ENCODE data around the gene PML. TPM values are rescaled to one million over a fixed set of nuclear protein-coding genes. Genes with fewer than 3 reads are reported as not detected.

Gene PML, protein sequence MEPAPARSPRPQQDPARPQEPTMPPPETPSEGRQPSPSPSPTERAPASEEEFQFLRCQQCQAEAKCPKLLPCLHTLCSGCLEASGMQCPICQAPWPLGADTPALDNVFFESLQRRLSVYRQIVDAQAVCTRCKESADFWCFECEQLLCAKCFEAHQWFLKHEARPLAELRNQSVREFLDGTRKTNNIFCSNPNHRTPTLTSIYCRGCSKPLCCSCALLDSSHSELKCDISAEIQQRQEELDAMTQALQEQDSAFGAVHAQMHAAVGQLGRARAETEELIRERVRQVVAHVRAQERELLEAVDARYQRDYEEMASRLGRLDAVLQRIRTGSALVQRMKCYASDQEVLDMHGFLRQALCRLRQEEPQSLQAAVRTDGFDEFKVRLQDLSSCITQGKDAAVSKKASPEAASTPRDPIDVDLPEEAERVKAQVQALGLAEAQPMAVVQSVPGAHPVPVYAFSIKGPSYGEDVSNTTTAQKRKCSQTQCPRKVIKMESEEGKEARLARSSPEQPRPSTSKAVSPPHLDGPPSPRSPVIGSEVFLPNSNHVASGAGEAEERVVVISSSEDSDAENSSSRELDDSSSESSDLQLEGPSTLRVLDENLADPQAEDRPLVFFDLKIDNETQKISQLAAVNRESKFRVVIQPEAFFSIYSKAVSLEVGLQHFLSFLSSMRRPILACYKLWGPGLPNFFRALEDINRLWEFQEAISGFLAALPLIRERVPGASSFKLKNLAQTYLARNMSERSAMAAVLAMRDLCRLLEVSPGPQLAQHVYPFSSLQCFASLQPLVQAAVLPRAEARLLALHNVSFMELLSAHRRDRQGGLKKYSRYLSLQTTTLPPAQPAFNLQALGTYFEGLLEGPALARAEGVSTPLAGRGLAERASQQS
- total RNA-seq (2014; rRNA removed; shearing (Covaris generic)) = 8.7 and 9.3 TPM in 2 replicates
- polyA plus RNA-seq (2015; cell fraction: cytosol; rRNA removed) = 31.0 and 49.5 TPM in 2 replicates
- 39.3 and 53.3 TPM in 2 replicates for polyA plus RNA-seq (2015; cell fraction: nucleus; rRNA removed)

DNA sequence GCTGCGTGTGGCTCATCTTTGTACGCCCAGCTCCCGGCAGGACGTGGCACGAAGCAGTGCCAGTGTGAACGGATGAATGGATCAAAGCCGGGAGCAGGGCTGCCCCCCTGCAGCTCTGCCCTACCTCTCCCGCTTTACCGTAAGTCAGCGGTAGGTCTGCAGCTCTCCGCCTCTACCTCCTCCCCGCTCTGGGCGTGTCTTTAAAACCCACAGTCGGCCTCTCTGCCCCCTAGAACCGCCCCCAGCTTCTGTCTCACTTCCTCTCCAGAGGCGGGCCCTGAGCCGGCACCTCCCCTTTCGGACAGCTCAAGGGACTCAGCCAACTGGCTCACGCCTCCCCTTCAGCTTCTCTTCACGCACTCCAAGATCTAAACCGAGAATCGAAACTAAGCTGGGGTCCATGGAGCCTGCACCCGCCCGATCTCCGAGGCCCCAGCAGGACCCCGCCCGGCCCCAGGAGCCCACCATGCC is at the start of gene PML:
Gene PML (plus strand): TSS at position 304 of the 471 bp plus-strand sequence. CDS start 97 bp downstream, at position 401.
- peak; percentile 95 for DNase-seq (ENCODE audit: low read depth, low spot score)
- in situ Hi-C loops (cut with HindIII; ENCODE audit: low pct_unique_long_range_greater_than_20kb, low sequenced_read_pairs) = no loop called here

DNA sequence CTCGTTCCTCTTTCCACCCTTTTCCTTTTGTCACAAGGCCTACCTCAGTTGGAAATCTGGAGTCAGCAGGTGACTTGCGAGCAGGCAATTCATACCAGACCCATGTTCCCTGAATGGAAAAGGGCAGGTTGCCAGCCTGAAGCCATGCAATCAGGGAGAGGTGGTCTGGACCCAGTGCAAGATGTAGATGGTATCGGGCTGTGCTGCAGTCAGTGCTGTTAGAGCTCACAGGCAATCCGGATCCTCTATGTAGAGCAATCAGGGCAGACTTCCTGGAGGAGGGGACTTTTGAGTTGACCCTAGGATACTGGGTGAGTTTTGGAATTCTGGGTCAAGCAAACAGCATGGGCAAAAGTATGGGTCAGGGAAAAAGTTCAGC is 49.4 kb upstream of the PML start:
- in situ Hi-C loops (cut with HindIII; ENCODE audit: low pct_unique_long_range_greater_than_20kb, low sequenced_read_pairs) = no loop called here
- DNase-seq (ENCODE audit: low read depth, low spot score) = no peak

DNA sequence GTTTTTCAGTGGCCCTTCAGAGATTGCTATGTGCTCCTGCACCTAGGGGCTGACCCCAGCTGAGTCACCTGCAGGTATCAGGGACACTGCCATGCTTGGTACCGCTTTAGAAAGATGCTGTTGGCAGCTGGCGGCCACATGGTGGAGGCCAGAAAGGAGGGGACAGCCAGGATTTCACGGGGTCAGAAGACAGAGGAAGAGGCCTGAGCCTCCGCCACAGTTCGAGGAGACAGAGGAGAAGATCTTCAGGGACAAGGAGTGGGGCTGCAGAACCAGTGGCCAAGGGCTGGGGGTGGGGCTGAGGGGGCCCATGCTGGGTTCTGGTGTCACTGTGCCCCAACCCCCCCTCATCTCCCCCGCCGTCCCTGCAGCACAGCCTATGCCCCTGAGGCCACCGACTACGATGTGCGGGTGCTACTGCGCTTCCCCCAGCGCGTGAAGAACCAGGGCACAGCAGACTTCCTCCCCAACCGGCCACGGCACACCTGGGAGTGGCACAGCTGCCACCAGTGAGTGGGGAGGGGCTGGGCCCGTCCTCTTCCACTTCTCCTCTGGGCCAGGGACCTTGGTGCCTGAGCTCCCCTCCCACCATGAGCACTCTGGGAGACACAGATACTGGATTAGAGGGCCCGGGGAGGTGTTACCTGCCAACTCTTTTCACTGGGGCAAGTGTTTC is 48.3 kb upstream of the PML start:
- DNase-seq (ENCODE audit: low read depth, low spot score) = no peak
- in situ Hi-C loops (cut with HindIII; ENCODE audit: low pct_unique_long_range_greater_than_20kb, low sequenced_read_pairs) = no loop called here

DNA sequence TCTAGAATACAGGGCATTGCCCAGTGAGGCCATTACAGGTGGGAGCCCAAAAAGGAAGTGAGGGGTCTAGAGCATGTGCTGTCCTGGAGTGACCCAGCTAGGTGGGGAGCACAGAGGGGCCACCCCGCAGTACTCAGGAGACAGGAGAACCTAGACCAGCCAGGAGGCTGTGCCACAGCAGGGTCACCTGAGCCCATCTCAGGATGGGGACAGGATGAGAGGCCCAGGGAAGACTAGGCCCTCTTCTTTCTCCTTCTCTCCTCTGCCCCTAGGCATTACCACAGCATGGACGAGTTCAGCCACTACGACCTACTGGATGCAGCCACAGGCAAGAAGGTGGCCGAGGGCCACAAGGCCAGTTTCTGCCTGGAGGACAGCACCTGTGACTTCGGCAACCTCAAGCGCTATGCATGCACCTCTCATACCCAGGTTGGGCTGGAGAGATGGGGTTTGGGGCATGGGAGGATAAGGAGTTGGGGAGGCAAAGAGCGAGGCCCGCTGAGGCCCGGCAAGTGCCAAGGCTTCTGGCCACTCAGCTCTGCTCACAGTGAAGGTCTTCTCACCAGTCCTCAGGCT is 47.6 kb upstream of the PML start:
- in situ Hi-C loops (cut with HindIII; ENCODE audit: low pct_unique_long_range_greater_than_20kb, low sequenced_read_pairs) = no loop called here
- no peak for DNase-seq (ENCODE audit: low read depth, low spot score)

DNA sequence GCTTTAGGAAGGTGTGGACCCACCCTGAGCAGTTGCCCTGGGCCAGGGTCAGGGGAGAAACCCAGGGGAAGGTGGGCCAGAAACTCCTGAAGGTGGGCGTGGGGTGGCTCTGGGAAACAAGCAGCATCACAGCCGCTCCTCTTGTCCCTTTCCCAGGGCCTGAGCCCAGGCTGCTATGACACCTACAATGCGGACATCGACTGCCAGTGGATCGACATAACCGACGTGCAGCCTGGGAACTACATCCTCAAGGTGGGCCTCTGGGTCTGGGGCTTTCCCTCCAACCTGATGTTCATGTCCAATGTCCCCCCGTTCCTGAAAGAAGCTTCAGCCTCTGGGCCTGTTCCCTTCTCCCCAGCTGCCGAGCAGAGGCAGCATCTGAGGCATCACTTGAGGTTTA is 46.9 kb upstream of the PML start:
- in situ Hi-C loops (cut with HindIII; ENCODE audit: low pct_unique_long_range_greater_than_20kb, low sequenced_read_pairs) = no loop called here
- no peak for DNase-seq (ENCODE audit: low read depth, low spot score)

DNA sequence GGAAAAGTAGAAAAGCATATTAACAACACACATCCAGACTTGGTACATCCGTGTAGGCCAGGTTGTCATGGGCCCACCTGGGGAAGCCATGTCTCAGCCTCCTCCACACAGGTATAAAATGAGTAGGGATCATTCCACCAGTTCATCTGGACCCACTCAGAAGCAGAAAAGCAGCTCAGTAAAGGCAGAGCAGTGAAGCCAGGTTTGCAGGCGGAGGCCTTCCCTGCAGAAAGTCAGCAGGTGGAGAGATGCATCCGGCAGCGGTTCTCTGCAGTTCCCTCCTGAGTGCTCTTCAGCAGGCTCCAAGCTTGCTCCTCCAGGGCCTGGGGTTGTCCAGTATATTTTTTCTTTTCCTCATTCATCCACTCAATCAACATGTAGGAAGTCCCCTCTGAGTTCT is 46.1 kb upstream of the PML start:
- no peak for DNase-seq (ENCODE audit: low read depth, low spot score)
- in situ Hi-C loops (cut with HindIII; ENCODE audit: low pct_unique_long_range_greater_than_20kb, low sequenced_read_pairs) = no loop called here

DNA sequence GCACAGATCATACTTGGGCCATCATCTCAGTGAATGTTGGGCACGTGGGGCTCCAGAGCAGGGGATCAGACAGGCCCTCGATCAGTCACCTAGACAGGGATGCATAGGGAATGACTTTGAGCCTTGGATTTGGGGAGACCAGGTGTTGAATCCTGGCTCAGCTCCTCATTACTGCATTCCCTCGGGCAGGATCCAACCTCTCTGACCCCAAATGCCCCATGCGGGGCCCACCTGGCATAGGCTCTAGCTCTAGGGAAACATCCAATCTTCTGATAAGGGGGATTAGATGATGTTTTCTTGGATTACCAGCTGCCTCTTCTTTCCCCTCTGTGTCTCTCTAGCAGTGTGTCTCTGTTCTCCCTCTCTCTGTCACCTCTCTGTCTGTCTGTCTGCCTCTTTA is 45.5 kb upstream of the PML start:
- in situ Hi-C loops (cut with HindIII; ENCODE audit: low pct_unique_long_range_greater_than_20kb, low sequenced_read_pairs) = no loop called here
- no peak for DNase-seq (ENCODE audit: low read depth, low spot score)

DNA sequence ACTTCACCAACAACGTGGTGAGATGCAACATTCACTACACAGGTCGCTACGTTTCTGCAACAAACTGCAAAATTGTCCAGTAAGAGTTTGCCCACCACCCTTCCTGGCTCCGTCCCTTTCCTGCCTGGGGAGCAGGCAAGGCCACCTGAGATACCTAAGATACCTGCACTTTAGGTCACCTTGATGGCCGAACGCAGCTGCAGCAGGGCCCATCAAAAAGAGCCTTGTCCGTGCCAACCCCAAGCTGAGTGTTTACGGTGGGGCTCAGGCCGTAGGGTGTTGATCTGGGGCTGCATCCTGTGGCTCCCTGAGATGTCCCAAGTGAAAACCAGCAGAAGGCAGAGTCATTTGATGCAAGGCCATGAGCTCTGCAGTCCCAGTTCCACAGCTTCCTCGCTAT is 45.0 kb upstream of the PML start:
- in situ Hi-C loops (cut with HindIII; ENCODE audit: low pct_unique_long_range_greater_than_20kb, low sequenced_read_pairs) = no loop called here
- DNase-seq (ENCODE audit: low read depth, low spot score) = no peak

DNA sequence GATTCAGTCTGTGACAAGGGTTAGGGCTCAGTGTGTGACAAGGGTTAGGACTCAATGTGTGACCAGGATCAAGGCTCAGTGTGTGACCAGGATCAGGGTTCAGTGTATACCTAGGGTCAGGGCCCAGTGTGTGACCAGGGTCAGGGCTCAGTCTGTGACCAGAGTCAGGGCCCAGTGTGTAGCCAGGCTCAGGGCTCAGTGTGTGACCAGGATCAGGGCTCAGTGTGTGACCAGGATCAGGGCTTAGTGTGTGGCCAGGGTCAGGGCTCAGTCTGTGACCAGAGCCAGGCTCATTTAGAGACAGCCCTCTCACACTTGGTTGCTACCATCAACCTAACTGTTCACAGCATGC is 44.1 kb upstream of the PML start:
- in situ Hi-C loops (cut with HindIII; ENCODE audit: low pct_unique_long_range_greater_than_20kb, low sequenced_read_pairs) = no loop called here
- DNase-seq (ENCODE audit: low read depth, low spot score) = no peak

DNA sequence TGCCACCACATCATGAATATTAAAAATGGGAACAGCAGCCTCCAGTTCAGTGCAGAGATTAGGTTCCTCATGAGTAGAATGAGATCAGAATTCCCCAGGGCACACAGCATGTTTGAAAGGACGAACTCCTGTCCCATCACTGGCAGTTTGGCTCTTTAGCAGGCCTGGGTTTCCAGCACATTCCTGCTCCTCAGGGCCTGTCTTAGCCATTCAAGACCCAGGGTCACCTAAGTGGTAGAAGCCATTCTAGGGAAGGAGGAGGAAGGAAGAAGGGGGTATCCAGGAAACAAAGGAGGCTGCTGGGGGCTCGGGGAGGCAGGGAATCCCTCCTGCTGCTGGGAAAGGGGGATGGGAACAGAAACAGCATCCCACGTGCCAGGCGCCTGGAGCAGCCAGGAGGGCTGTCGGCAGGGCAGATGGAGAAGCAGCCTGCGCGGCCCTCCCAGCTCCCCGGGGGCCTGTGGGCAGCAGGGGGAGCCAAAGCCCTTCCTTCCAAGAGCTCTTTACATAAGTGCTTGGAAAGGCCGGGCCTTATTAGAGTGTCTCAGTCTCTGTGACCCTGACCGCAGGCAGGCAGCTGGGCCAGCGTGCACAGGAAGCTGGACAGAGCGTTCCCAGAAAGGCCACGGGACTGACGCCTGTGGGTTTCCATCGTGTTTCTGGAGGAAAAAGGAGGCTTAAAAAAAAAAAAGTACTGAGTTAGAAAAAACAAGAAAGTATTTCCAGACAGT is 43.5 kb upstream of the PML start:
- peak; percentile 95 for DNase-seq (ENCODE audit: low read depth, low spot score)
- in situ Hi-C loops (cut with HindIII; ENCODE audit: low pct_unique_long_range_greater_than_20kb, low sequenced_read_pairs) = no loop called here

DNA sequence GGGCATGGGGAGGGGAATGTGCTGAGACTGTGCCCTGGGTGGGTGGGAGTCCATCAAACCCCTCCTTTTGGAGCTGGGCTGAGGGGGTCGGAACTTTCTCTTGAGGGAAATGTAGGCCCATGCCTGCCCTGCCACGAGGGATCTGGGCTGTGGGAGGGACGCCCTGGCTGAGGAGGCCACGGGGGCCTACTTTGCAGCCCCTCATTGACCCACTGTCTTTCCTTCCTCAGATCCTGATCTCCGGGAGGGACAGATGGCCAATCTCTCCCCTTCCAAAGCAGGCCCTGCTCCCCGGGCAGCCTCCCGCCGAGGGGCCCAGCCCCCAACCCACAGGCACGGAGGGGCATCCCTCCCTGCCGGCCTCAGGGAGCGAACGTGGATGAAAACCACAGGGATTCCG is 42.9 kb upstream of the PML start:
- in situ Hi-C loops (cut with HindIII; ENCODE audit: low pct_unique_long_range_greater_than_20kb, low sequenced_read_pairs) = no loop called here
- no peak for DNase-seq (ENCODE audit: low read depth, low spot score)

GRCh38 chr15:73952171-73952912 is 42.2 kb upstream of the PML start:
- DNase-seq (ENCODE audit: low read depth, low spot score) = no peak
- in situ Hi-C loops (cut with HindIII; ENCODE audit: low pct_unique_long_range_greater_than_20kb, low sequenced_read_pairs) = no loop called here

DNA sequence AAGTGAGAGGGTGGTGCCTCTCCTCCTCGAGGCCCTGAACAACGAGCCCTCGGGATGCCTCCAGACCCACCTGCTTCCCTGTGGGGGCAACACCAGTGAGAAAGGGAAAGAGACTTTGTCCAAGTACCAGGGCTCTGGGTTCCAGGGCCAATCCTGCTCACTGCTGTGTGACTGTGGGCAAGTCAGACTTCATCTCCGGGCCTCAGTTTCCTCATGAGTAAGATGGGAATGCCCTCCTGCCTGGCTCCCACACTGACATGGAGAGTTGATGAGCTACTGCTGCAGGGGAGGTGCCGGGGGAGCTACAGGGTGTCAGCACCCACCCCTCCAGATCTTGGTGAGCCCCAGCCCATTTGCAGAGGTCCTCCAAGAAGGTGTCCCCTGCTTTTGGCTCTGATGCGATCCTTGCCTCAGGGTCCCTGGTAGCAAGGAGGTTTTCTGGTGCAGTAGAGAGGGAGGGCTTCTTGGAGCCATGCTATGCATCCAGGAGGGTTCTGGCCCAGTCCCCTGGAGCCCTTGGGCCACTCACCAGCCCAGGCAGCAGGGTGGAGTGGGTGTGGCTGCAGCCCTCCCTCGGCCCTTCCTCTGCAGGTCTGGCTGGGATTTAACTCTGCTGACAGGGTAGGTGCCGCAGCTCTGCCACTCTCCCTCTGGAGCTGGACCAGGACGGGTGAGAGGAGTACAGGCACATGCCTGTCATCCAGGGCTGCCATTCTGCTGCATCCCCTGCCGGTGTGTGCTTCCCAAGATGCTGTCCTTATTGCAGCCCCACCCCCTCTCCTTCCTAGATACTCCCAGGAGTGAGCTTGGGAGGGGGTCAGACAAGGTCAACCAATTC is 41.4 kb upstream of the PML start:
- in situ Hi-C loops (cut with HindIII; ENCODE audit: low pct_unique_long_range_greater_than_20kb, low sequenced_read_pairs) = no loop called here
- DNase-seq (ENCODE audit: low read depth, low spot score) = no peak

- in situ Hi-C loops (cut with HindIII; ENCODE audit: low pct_unique_long_range_greater_than_20kb, low sequenced_read_pairs) = no loop called here
- no peak for DNase-seq (ENCODE audit: low read depth, low spot score)
Measured at GRCh38 chr15:73954188-73955145, 40.0 kb upstream of the PML start.

DNA sequence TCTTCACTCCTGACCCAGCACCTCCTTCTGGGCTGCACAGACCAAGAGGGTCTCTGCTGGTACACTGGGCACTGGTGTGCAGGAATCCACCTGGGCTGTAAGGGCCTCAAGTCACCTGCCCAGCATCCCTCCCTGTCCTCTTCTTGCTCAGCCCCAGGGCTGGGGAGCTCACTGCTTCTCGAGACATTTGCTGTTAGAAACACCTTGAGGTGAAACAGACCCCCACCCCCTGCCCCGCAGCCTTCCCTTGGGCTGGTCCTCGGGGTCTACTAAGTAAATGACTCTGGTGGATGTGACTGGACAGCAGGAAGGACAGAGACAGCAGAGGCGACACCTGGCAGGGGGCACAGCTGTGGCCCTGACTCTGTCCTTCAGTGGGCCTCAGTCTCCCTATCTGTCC is 39.2 kb upstream of the PML start:
- in situ Hi-C loops (cut with HindIII; ENCODE audit: low pct_unique_long_range_greater_than_20kb, low sequenced_read_pairs) = no loop called here
- DNase-seq (ENCODE audit: low read depth, low spot score) = no peak

Measured in SK-MEL-5 (cell line).